Ectodermal cell (in vitro differentiated cells): ENCODE data around the gene TAF3.

ENCODE experiments used
- H3K27ac ChIP-seq: 2 replicates; pipeline ENCODE4 v1.7.0; 2013; ENCODE audit warnings: mild to moderate bottlenecking, low read depth, low read length; ENCODE audit not compliant: insufficient read depth, poor library complexity, severe bottlenecking
- H3K27me3 ChIP-seq: 2 replicates; pipeline ENCODE4 v1.7.0; 2013; ENCODE audit warnings: mild to moderate bottlenecking, low read length; ENCODE audit not compliant: insufficient read depth, control insufficient read depth, poor library complexity, severe bottlenecking
- H3K36me3 ChIP-seq: one replicate; pipeline ENCODE4 v1.7.0; 2013; ENCODE audit warnings: low read length; ENCODE audit not compliant: control insufficient read depth, insufficient read depth
- H3K4me1 ChIP-seq: one replicate; pipeline ENCODE4 v1.7.0; 2013; ENCODE audit warnings: low read length; ENCODE audit not compliant: control insufficient read depth, insufficient read depth
- H3K4me3 ChIP-seq: 2 replicates; pipeline ENCODE4 v1.7.0; 2013; ENCODE audit warnings: low read depth, low read length, control low read depth; ENCODE audit not compliant: insufficient read depth
- H3K9me3 ChIP-seq: 2 replicates; pipeline ENCODE4 v1.7.0; 2013; ENCODE audit warnings: mild to moderate bottlenecking, low read length, moderate library complexity; ENCODE audit not compliant: control insufficient read depth
- WGBS, 2 experiments: methylation state at CpG; one replicate each; pipeline ENCODE4 v1.1.7; 2013; ENCODE audit warnings: missing lambda C conversion rate in 2 of 2; 5-methylcytosine and 5-hydroxymethylcytosine counted together

The TAF3 gene

DNA sequence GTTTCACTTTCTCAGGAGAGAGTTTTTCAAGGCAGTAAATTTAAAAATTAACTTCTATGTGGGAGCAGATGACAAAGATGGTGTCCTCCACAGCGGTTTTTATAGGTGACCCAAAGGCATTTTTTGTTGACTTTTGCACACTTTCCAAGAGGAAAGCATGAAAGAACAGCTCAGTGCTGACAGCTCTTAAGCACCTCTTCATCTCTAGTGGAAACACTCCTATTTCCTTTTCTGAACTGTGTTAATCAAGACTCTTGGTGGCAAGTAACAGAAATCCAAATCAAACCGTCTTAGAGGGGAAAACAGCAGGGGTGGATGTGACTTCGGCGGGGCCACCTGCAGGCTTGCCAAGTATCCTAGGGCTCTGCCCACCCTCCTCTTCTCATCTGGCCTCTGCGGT lies 164.4 kb downstream of the TAF3 start:
- Histone ChIP-seq H3K4me1 (no peaks in the 10 kb centered on the region), H3K36me3 (no peaks in the 10 kb centered on the region), H3K4me3 (no peak overlapping the region), H3K27ac (no peak overlapping the region), H3K9me3 (no peaks in the 10 kb centered on the region), H3K27me3 (no peaks in the 10 kb centered on the region)
- WGBS, 2 experiments: 83 to 87% methylated on average over 5 of the region's 5 CpGs

- no peaks in the 10 kb centered on the region for H3K4me1 ChIP-seq
- WGBS, 2 experiments: 100% methylated on average over 3 of the region's 3 CpGs
- no peaks in the 10 kb centered on the region for H3K27me3 ChIP-seq
- no peaks in the 10 kb centered on the region for H3K36me3 ChIP-seq
- no peak overlapping the region for H3K4me3 ChIP-seq
- H3K27ac ChIP-seq: no peak overlapping the region
- no peaks in the 10 kb centered on the region for H3K9me3 ChIP-seq
Measured at GRCh38 chr10:7984325-7984724, 166.0 kb downstream of the TAF3 start.

GRCh38 chr10:7984896-7985295 lies 166.6 kb downstream of the TAF3 start:
- Histone ChIP-seq H3K27ac (no peak overlapping the region), H3K27me3 (no peaks in the 10 kb centered on the region), H3K4me3 (no peak overlapping the region), H3K36me3 (no peaks in the 10 kb centered on the region), H3K9me3 (no peaks in the 10 kb centered on the region), H3K4me1 (no peaks in the 10 kb centered on the region)
- 91 to 94% methylated on average over 7 of the region's 7 CpGs for WGBS, 2 experiments

DNA sequence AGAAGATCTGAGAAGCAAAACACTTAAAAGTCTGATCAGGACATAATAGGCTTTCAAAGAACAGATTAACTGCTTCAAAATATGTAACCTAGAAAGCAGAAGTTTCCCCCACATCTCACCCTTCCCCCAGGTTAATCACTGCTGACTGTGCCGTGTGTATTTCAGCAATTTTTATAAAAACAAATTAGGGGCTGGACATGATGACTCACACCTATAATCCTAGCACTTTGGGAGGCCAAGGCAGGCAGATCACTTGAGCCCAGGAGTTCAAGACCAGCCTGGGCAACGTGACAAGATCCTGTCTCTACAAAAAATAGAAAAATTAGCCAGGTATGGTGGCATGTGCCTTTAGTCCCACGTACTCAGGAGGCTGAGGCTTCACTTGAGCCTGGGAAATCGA lies 168.5 kb downstream of the TAF3 start:
- no peak overlapping the region for H3K4me3 ChIP-seq
- WGBS, 2 experiments: 90% methylated on average over 4 of the region's 4 CpGs
- H3K27me3 ChIP-seq: no peaks in the 10 kb centered on the region
- no peaks in the 10 kb centered on the region for H3K36me3 ChIP-seq
- H3K27ac ChIP-seq: no peak overlapping the region
- no peaks in the 10 kb centered on the region for H3K9me3 ChIP-seq
- H3K4me1 ChIP-seq: no peaks in the 10 kb centered on the region

DNA sequence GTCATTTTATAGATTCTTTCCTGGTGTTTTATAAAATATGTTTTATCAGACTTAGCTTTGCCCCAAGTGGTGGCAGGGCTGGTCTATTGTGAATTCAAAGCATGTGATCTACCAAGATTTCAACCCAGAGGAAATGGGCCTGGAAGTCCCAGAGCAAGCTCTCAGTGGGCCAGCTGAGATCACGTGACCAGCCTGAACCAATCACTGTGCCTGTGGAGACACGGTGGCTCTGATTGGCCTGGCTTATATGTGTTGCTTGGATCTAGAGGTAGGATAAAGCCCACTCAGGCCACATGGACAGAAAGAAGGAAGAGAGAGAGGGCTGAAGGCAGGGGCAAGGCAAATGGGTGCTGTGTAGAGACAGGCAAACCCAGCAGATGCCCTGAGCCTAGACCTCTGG lies 170.7 kb downstream of the TAF3 start:
- 96 to 97% methylated on average over 2 of the region's 2 CpGs for WGBS, 2 experiments
- no peaks in the 10 kb centered on the region for H3K27me3 ChIP-seq
- no peaks in the 10 kb centered on the region for H3K9me3 ChIP-seq
- H3K4me3 ChIP-seq: no peak overlapping the region
- H3K36me3 ChIP-seq: no peaks in the 10 kb centered on the region
- no peaks in the 10 kb centered on the region for H3K4me1 ChIP-seq
- no peak overlapping the region for H3K27ac ChIP-seq

GRCh38 chr10:7998831-7999230 lies 180.5 kb downstream of the TAF3 start:
- no peaks in the 10 kb centered on the region for H3K9me3 ChIP-seq
- WGBS, 2 experiments: 90 to 95% methylated on average over 1 of the region's 1 CpG
- H3K4me3 ChIP-seq: no peak overlapping the region
- H3K4me1 ChIP-seq: no peaks in the 10 kb centered on the region
- H3K36me3 ChIP-seq: no peaks in the 10 kb centered on the region
- H3K27ac ChIP-seq: no peak overlapping the region
- H3K27me3 ChIP-seq: no peaks in the 10 kb centered on the region

- H3K27me3 ChIP-seq: no peaks in the 10 kb centered on the region
- 45 to 46% methylated on average over 2 of the region's 2 CpGs for WGBS, 2 experiments
Measured at GRCh38 chr10:8004469-8005000, 186.2 kb downstream of the TAF3 start.

DNA sequence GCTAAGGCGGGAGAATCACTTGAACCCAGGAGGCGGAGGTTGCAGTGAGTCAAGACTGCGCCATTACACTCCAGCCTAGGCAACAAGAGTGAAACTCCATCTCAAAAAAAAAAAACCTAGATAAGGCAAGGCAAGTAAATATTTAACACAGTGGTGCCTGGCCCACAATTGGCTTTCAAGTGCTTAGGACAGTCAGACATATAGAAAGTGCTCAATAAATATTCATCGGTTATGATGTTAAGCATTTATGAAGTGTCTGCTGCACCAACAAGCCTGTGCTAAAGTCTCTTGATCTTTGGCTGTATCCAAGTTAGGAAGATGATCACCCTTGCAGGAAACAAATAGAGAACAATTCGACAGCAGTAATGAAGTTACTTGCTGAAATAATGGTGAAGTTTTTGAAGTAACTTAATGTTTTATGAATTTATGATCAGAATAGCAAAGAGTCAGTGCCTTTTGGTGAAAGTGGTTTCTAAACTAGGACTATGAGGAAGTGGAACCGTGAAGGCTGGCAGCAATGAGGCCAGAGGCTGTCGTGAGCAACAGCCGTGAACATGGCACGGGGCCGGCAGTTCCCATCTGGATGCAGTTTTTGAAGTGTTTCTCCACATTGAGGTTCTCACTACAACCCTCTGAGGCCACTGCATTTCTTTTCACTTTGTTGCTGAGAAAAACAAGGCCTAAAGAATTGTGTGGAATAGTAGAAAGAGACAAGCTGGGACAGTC lies 188.1 kb downstream of the TAF3 start:
- Histone ChIP-seq H3K4me1 (no peaks in the 10 kb centered on the region), H3K4me3 (no peak overlapping the region), H3K36me3 (no peaks in the 10 kb centered on the region), H3K27ac (no peak overlapping the region), H3K9me3 (no peaks in the 10 kb centered on the region), H3K27me3 (no peaks in the 10 kb centered on the region)
- 90 to 92% methylated on average over 10 of the region's 10 CpGs for WGBS, 2 experiments

More at GRCh38 chr10:8004469-8005000, 186.2 kb downstream of the TAF3 start:
- Histone ChIP-seq H3K36me3 (no peaks in the 10 kb centered on the region), H3K4me3 (no peak overlapping the region), H3K4me1 (no peaks in the 10 kb centered on the region), H3K9me3 (no peaks in the 10 kb centered on the region), H3K27ac (no peak overlapping the region)

GRCh38 chr10:8009031-8009430 lies 190.7 kb downstream of the TAF3 start:
- Histone ChIP-seq H3K4me1 (no peaks in the 10 kb centered on the region), H3K36me3 (no peaks in the 10 kb centered on the region), H3K27me3 (no peaks in the 10 kb centered on the region), H3K27ac (no peak overlapping the region), H3K4me3 (no peak overlapping the region), H3K9me3 (no peaks in the 10 kb centered on the region)
- WGBS, 2 experiments: 95 to 96% methylated on average over 37 to 38 of the region's 38 CpGs

DNA sequence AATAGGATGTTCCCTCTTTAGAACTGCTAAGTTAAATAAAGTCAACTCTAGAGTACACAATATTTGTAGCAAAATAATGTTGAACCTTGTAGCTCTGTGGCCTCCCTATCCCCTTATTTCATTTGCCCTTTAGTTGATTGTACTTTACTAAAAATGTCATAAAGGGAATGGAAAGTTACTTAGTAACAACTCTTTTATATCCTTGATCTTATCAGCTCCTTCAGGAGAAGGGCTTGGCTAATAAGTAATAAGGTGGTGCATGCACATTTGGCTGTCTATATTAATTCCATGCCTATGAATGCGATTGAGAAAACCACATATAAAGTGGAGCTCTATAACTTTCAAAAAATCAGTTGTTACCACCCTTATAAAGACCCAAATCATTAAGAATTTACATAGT lies 194.7 kb downstream of the TAF3 start:
- Histone ChIP-seq H3K27me3 (no peaks in the 10 kb centered on the region), H3K9me3 (no peaks in the 10 kb centered on the region), H3K4me1 (no peaks in the 10 kb centered on the region), H3K27ac (no peak overlapping the region), H3K36me3 (no peaks in the 10 kb centered on the region), H3K4me3 (no peak overlapping the region)
- WGBS, 2 experiments: 89% methylated on average over 1 of the region's 1 CpG; no CpG with 5 or more reads in 1 of the 2 experiments
